Measurements from ENCODE around the gene BTBD9. TPM values are rescaled to one million over a fixed set of nuclear protein-coding genes. Genes with fewer than 3 reads are reported as not detected.
A peak's percentile ranks its signal among the peaks of the same experiment; 100 is the strongest.

BTBD9 gene
- total RNA-seq, 2 experiments from 2014 or later, result 6.2 to 6.4 TPM

GRCh38 chr6:38676974-38677544 lies 37.3 kb upstream of the BTBD9 start:
- Mint-ChIP-seq H3K4me1 (ENCODE audit: low read depth) (peaks cover 21% of the 10 kb centered on the region), H3K27ac (peak overlapping the region; percentile 25), H3K36me3 (ENCODE audit: low read depth) (peaks cover 46% of the 10 kb centered on the region), H3K27me3 (no peaks in the 10 kb centered on the region), H3K9me3 (peaks cover 2% of the 10 kb centered on the region), H3K4me3 (no peak overlapping the region)
- CTCF ChIA-PET, result interaction anchor here (1.4 kb wide), 1 partner anchor 11 kb away, joined by 4 read pairs; no protein-coding TSS in a partner anchor
- intact Hi-C loops (cut with micrococcal nuclease), result loop anchor here (10.0 kb wide), 1 partner anchor 162 kb away; no protein-coding TSS in a partner anchor
- DNase-seq (no peak), ATAC-seq (no peak)
- POLR2A ChIA-PET, result no interaction called here
- no peak for TF ChIP-seq CTCF (IDR thresholded peaks at IDR 0.05)

- Mint-ChIP-seq H3K27ac (no peak overlapping the region), H3K27me3 (no peaks in the 10 kb centered on the region), H3K36me3 (ENCODE audit: low read depth) (peaks cover 40% of the 10 kb centered on the region), H3K4me3 (no peak overlapping the region), H3K9me3 (peaks cover 2% of the 10 kb centered on the region), H3K4me1 (ENCODE audit: low read depth) (peaks cover 23% of the 10 kb centered on the region)
- no peak for ATAC-seq
- ChIA-PET CTCF (interaction anchor here (1.4 kb wide), 1 partner anchor 12 kb away, joined by 4 read pairs; no protein-coding TSS in a partner anchor), POLR2A (no interaction called here)
- no peak for TF ChIP-seq CTCF (IDR thresholded peaks at IDR 0.05)
- intact Hi-C loops (cut with micrococcal nuclease), result loop anchor here (10.0 kb wide), 1 partner anchor 162 kb away; no protein-coding TSS in a partner anchor
- no peak for DNase-seq
These were observed 36.7 kb upstream of the BTBD9 start for GRCh38 chr6:38676236-38676973.

GRCh38 chr6:38673397-38674165 lies 33.9 kb upstream of the BTBD9 start:
- ATAC-seq (peak; percentile 48), DNase-seq (peak; percentile 27)
- H3K9me3 Mint-ChIP-seq, result peaks cover 2% of the 10 kb centered on the region
- intact Hi-C loops (cut with micrococcal nuclease), result loop anchor here (10.0 kb wide), 1 partner anchor 159 kb away; no protein-coding TSS in a partner anchor
- TF ChIP-seq CTCF (IDR thresholded peaks at IDR 0.05), result no peak
- peaks cover 31% of the 10 kb centered on the region for H3K36me3 Mint-ChIP-seq (ENCODE audit: low read depth)
- CTCF ChIA-PET, result interaction anchor here (1.0 to 1.3 kb wide), 4 partner anchors 32 to 180 kb away, joined by 3 to 4 read pairs (median 4); no protein-coding TSS in a partner anchor
- H3K27ac Mint-ChIP-seq, result peak overlapping the region; percentile 3
- H3K27me3 Mint-ChIP-seq, result no peaks in the 10 kb centered on the region
- POLR2A ChIA-PET, result no interaction called here
- peaks cover 23% of the 10 kb centered on the region for H3K4me1 Mint-ChIP-seq (ENCODE audit: low read depth)
- H3K4me3 Mint-ChIP-seq, result no peak overlapping the region

GRCh38 chr6:38671885-38672467 lies 32.2 kb upstream of the BTBD9 start:
- ChIA-PET POLR2A (no interaction called here), CTCF (interaction anchor here (0.7 to 1.3 kb wide), 2 partner anchors 40 to 178 kb away, joined by 3 to 4 read pairs; no protein-coding TSS in a partner anchor)
- TF ChIP-seq CTCF (IDR thresholded peaks at IDR 0.05), result peak; percentile 80
- DNase-seq, result peak; percentile 38
- no peak overlapping the region for H3K4me3 Mint-ChIP-seq
- peaks cover 23% of the 10 kb centered on the region for H3K4me1 Mint-ChIP-seq (ENCODE audit: low read depth)
- H3K36me3 Mint-ChIP-seq (ENCODE audit: low read depth), result peaks cover 23% of the 10 kb centered on the region
- H3K27me3 Mint-ChIP-seq, result no peaks in the 10 kb centered on the region
- no peak overlapping the region for H3K27ac Mint-ChIP-seq
- intact Hi-C loops (cut with micrococcal nuclease), result loop anchor here (10.0 kb wide), 1 partner anchor 157 kb away; no protein-coding TSS in a partner anchor
- peaks cover 2% of the 10 kb centered on the region for H3K9me3 Mint-ChIP-seq
- ATAC-seq, result peak; percentile 90
